Progenitor cell of endocrine pancreas (in vitro differentiated cells): ENCODE results near the gene PNLIP. TPM values are rescaled to one million over a fixed set of nuclear protein-coding genes. Genes with fewer than 3 reads are reported as not detected.

Experiments used
- DNase-seq: peaks from one replicate; pipeline ENCODE4 v3.0.0; 2021; ENCODE audit warnings: low spot score; ENCODE audit not compliant: unreplicated experiment
- H3K27ac Mint-ChIP-seq: 2 replicates; pipeline ENCODE4 v1.8.0; 2021; ENCODE audit warnings: mild to moderate bottlenecking, moderate library complexity, mixed read lengths
- H3K27me3 Mint-ChIP-seq: 2 replicates; pipeline ENCODE4 v1.8.0; 2021; ENCODE audit warnings: mixed read lengths
- H3K36me3 Mint-ChIP-seq: 2 replicates; pipeline ENCODE4 v1.8.0; 2022; ENCODE audit warnings: mixed read lengths; ENCODE audit not compliant: insufficient read depth
- H3K4me1 Mint-ChIP-seq: 2 replicates; pipeline ENCODE4 v1.8.0; 2021; ENCODE audit warnings: low read depth, mixed read lengths
- H3K4me3 Mint-ChIP-seq: 2 replicates; pipeline ENCODE4 v1.8.0; 2021; ENCODE audit warnings: low read depth, mild to moderate bottlenecking, moderate library complexity, mixed read lengths
- H3K9me3 Mint-ChIP-seq: 2 replicates; pipeline ENCODE4 v1.8.0; 2021; ENCODE audit warnings: low read depth, mixed read lengths
- CTCF ChIP-seq: fragments of 200-600 bp; sonication (generic); IDR thresholded peaks from one replicate; pipeline ENCODE4 v1.5.0; 2021; ENCODE audit warnings: antibody characterized with exemption, mild to moderate bottlenecking; ENCODE audit not compliant: unreplicated experiment
- total RNA-seq: library from RNA; stranded (reverse); gene quantifications from 2 replicates; pipeline ENCODE4 v1.2.1, GENCODE V29; 2021

Gene PNLIP
- total RNA-seq, 1 donor from 2014 or later = not detected

DNA sequence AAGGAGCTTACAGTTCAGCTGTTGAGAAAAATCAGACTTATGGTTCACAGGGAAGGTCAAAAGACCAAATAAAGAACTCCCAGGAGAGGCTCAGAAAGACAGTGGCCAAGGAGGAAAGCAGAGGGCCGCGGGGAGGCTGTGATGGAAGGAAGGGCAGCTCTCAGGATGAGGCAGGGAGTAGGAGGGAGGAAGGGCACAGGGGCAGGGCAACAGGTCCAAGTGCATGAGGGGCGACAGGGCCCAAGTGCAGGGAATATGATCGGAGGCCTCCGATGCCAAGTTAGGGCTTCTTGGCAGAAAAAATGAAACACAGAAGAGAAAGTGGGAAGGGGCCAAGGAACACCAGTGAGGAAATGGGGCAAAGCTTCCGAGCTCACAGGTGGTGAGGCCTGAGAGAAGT is 61.6 kb downstream of the PNLIP start:
- H3K4me3 Mint-ChIP-seq = no peak overlapping the region
- H3K27ac Mint-ChIP-seq = no peak overlapping the region
- no peak for DNase-seq
- H3K27me3 Mint-ChIP-seq = peaks cover 24% of the 10 kb centered on the region
- peaks cover 2% of the 10 kb centered on the region for H3K4me1 Mint-ChIP-seq
- no peaks in the 10 kb centered on the region for H3K9me3 Mint-ChIP-seq
- no peaks in the 10 kb centered on the region for H3K36me3 Mint-ChIP-seq
- no peak for TF ChIP-seq CTCF

- DNase-seq = no peak
- Mint-ChIP-seq H3K36me3 (no peaks in the 10 kb centered on the region), H3K9me3 (no peaks in the 10 kb centered on the region), H3K4me1 (peaks cover 2% of the 10 kb centered on the region), H3K27ac (no peak overlapping the region), H3K4me3 (peak overlapping the region; percentile 74), H3K27me3 (peaks cover 28% of the 10 kb centered on the region)
- no peak for TF ChIP-seq CTCF
These were observed 63.2 kb downstream of the PNLIP start for GRCh38 chr10:116608686-116609594.

DNA sequence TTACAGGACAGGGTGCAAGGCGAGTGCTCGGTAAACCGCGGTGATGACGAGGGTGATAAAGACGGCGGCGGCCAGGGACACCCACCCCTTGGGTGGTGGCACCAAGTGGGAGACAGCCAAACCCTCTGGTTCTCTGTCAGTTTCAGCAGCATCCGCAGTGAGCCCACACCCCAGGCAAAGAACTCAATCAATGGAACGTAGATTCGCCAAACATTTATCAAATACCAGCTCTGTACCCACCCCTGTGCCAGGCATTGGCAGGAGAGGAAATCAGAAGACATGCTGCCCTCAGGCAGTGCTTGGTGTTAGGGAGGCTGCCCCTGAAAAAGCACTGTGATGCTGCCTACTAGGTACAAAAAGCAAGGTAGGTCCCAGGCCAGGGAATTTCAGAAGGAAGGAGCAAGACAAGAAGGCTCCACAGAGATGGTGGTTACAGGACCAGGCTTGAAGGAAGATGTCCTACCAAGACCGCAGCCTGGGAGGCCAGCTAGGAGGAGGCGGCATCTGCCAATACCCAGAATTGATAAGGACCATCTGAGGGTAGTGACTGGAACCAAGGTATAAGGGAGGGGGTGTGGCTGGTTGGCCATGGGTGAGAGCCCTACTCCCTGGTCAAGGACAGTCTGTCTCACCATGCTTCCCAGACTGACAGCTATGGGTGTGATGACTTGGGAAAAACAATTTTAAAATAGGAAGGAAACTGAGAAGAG is 64.9 kb downstream of the PNLIP start:
- no peak for TF ChIP-seq CTCF
- peaks cover 26% of the 10 kb centered on the region for H3K27me3 Mint-ChIP-seq
- no peaks in the 10 kb centered on the region for H3K9me3 Mint-ChIP-seq
- H3K4me1 Mint-ChIP-seq = peaks cover 2% of the 10 kb centered on the region
- no peak overlapping the region for H3K4me3 Mint-ChIP-seq
- DNase-seq = no peak
- H3K27ac Mint-ChIP-seq = no peak overlapping the region
- no peaks in the 10 kb centered on the region for H3K36me3 Mint-ChIP-seq

GRCh38 chr10:116611153-116611545 is 65.4 kb downstream of the PNLIP start:
- H3K4me1 Mint-ChIP-seq = peaks cover 2% of the 10 kb centered on the region
- H3K36me3 Mint-ChIP-seq = no peaks in the 10 kb centered on the region
- H3K9me3 Mint-ChIP-seq = no peaks in the 10 kb centered on the region
- peaks cover 23% of the 10 kb centered on the region for H3K27me3 Mint-ChIP-seq
- H3K4me3 Mint-ChIP-seq = no peak overlapping the region
- no peak for TF ChIP-seq CTCF
- H3K27ac Mint-ChIP-seq = no peak overlapping the region
- DNase-seq = no peak

DNA sequence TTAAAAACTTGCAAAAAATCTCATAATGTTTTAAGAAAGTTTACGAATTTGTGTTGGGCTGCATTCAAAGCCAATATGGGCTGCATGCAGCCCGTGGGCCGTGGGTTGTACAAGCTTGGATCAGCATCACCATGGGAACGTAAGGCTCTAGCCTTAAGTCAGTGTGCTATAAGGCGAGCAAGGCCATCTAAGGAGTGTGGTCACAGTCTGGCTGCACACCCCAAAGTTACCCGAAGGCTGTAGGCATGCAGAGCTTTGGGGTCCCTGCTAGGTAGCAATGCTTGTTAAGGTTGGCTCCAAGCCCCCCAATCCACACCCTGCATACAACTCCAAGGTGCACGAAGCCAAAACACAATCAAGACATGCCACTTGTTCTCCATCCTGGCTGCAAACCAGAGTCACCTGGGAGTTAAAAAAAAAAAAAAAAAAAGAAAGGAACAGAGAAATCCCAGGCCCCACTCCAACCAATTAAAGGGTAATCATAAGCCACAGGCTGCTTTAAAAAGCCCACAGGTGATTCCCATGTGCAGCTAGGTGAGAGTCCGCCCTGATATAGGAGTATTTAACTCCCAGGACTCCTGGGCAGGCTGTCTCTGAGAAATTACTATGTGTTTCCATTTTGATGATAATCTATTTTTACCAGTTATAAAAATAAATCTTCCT is 66.5 kb downstream of the PNLIP start:
- Mint-ChIP-seq H3K36me3 (no peaks in the 10 kb centered on the region), H3K9me3 (no peaks in the 10 kb centered on the region), H3K27me3 (peaks cover 20% of the 10 kb centered on the region), H3K4me3 (no peak overlapping the region), H3K27ac (no peak overlapping the region), H3K4me1 (peaks cover 2% of the 10 kb centered on the region)
- DNase-seq = no peak
- no peak for TF ChIP-seq CTCF
